GM12878 (cell line): Measurements from ENCODE around the gene TLR10. TPM values are rescaled to one million over a fixed set of nuclear protein-coding genes. Genes with fewer than 3 reads are reported as not detected.
A peak's percentile ranks its signal among the peaks of the same experiment; 100 is the strongest.

Experiments
- EP300 ChIP-seq, 2 experiments: fragments of 150-350 bp in 1 of 2; IDR thresholded peaks; 2 replicates each; pipeline ENCODE4 v1.6.1; 2011 to 2012; ENCODE audit warnings: low read depth in 2 of 2, low read length in 2 of 2, borderline replicate concordance in 1 of 2, improper control_type of control experiment in 1 of 2, inconsistent platforms in 1 of 2; ENCODE audit not compliant: control insufficient read depth in 1 of 2
- FOXM1 ChIP-seq: IDR thresholded peaks from 2 replicates; pipeline ENCODE4 v1.6.1; 2012; ENCODE audit warnings: low read depth, mild to moderate bottlenecking, inconsistent platforms, low read length, moderate library complexity
- HDAC6 ChIP-seq: fragments of 200-600 bp; sonication (generic); IDR thresholded peaks from one replicate; pipeline ENCODE4 v1.8.0; 2017; ENCODE audit warnings: antibody characterized with exemption; ENCODE audit not compliant: unreplicated experiment
- JUND ChIP-seq: IDR thresholded peaks from 2 replicates; pipeline ENCODE4 v1.6.1; 2012; ENCODE audit warnings: low read depth, mild to moderate bottlenecking, low read length, improper control_type of control experiment, moderate library complexity
- KLF5 ChIP-seq: fragments of 450-650 bp; IDR thresholded peaks from 2 replicates; pipeline ENCODE4 v1.6.1; 2014; ENCODE audit warnings: mild to moderate bottlenecking; ENCODE audit not compliant: partially characterized antibody
- NKRF ChIP-seq: fragments of 450-650 bp; conservative IDR thresholded peaks from 2 replicates; pipeline ENCODE4 v1.6.1; 2017; ENCODE audit warnings: mild to moderate bottlenecking, moderate library complexity
- PML ChIP-seq: IDR thresholded peaks from 2 replicates; pipeline ENCODE4 v1.6.1; 2012; ENCODE audit warnings: low read length, inconsistent platforms
- RELB ChIP-seq: fragments of 450-650 bp; IDR thresholded peaks from 2 replicates; pipeline ENCODE4 v1.6.1; 2017; ENCODE audit warnings: low read depth, mild to moderate bottlenecking, moderate library complexity
- SMC3 ChIP-seq: IDR thresholded peaks from 2 replicates; pipeline ENCODE4 v1.6.1; 2011; ENCODE audit warnings: low read length, improper control_type of control experiment, borderline replicate concordance
- SUZ12 ChIP-seq: fragments of 200-600 bp; sonication (generic); IDR thresholded peaks from one replicate; pipeline ENCODE4 v1.6.1; 2018; ENCODE audit warnings: antibody characterized with exemption, mild to moderate bottlenecking; ENCODE audit not compliant: unreplicated experiment
- ZSCAN29 ChIP-seq: fragments of 450-650 bp; IDR thresholded peaks from 2 replicates; pipeline ENCODE4 v1.6.1; 2017; ENCODE audit warnings: mild to moderate bottlenecking, moderate library complexity
- polyA plus RNA-seq, 11 experiments: library from polyadenylated mRNA; depleted of rRNA in 4 of 11; unstranded in 6 of 11; stranded (reverse) in 5 of 11; fragments of >200 nt; fragmentation: Nextera tagmentation in 4 of 11; fragmentation: Illumina TruSeq in 1 of 11; extraction: Ambion mirVana in 4 of 11; extraction: Trizol in 1 of 11; gene quantifications; 1 replicate in 1 of 11; 2 replicates in 10 of 11; pipeline versions ENCODE4 v1.2.1 to v1.2.3, GENCODE V29; 2011 to 2016; ENCODE audit warnings: inconsistent platforms in 2 of 11, missing spikeins in 2 of 11, low read depth in 1 of 11
- total RNA-seq, 4 experiments: library from RNA; depleted of rRNA in 3 of 4; stranded (reverse); fragments of >200 nt in 3 of 4; fragmentation: Illumina TruSeq in 1 of 4; extraction: Trizol in 1 of 4; gene quantifications; 2 replicates each; pipeline versions ENCODE4 v1.2.1 to v1.2.3, GENCODE V29; 2013 to 2021
- TF ChIP-seq, protein P1 (sequence below): fragments of 450-650 bp; IDR thresholded peaks from 2 replicates; pipeline ENCODE4 v1.6.1; 2017; ENCODE audit warnings: mild to moderate bottlenecking, low read depth, inconsistent platforms; ENCODE audit not compliant: poor library complexity, severe bottlenecking
- TF ChIP-seq, protein P2 (sequence below): fragments of 150-350 bp; IDR thresholded peaks from 2 replicates; pipeline ENCODE4 v1.6.1; 2016; ENCODE audit warnings: low read depth, low read length
- TF ChIP-seq, protein P3 (sequence below), 3 experiments: IDR thresholded peaks in 2 of 3; conservative IDR thresholded peaks in 1 of 3; 2 replicates each; pipeline ENCODE4 v1.5.1; 2011; ENCODE audit warnings: low read depth in 3 of 3, low read length in 3 of 3, mild to moderate bottlenecking in 3 of 3, control low read depth in 2 of 3, moderate library complexity in 2 of 3, inconsistent platforms in 1 of 3, mixed read lengths in 1 of 3; ENCODE audit not compliant: control insufficient read depth in 2 of 3, insufficient read depth in 1 of 3; ENCODE audit errors: extremely low read depth in 1 of 3
- TF ChIP-seq, protein P4 (sequence below): IDR thresholded peaks from 2 replicates; pipeline ENCODE4 v1.6.1; 2012; ENCODE audit warnings: low read length, inconsistent platforms

Gene TLR10
- total and polyA plus RNA-seq, 10 of the 15 experiments (the other 5 are each of a cell fraction or from before 2014, with no cell fraction given): 31.5 to 149 (median 64.9) TPM

- TF ChIP-seq, protein P1, sequence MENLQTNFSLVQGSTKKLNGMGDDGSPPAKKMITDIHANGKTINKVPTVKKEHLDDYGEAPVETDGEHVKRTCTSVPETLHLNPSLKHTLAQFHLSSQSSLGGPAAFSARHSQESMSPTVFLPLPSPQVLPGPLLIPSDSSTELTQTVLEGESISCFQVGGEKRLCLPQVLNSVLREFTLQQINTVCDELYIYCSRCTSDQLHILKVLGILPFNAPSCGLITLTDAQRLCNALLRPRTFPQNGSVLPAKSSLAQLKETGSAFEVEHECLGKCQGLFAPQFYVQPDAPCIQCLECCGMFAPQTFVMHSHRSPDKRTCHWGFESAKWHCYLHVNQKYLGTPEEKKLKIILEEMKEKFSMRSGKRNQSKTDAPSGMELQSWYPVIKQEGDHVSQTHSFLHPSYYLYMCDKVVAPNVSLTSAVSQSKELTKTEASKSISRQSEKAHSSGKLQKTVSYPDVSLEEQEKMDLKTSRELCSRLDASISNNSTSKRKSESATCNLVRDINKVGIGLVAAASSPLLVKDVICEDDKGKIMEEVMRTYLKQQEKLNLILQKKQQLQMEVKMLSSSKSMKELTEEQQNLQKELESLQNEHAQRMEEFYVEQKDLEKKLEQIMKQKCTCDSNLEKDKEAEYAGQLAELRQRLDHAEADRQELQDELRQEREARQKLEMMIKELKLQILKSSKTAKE: peak; percentile 72
- TF ChIP-seq FOXM1 (peak; percentile 60; the same call in 1 of the 2 replicates), ZSCAN29 (peak; percentile 95), EP300 (IDR thresholded peaks at IDR 0.05; ENCODE audit: borderline replicate concordance in 1 of 2, control insufficient read depth in 1 of 2, low read depth in 2 of 2, low read length in 2 of 2) (no peak), SUZ12 (no peak), KLF5 (no peak), JUND (no peak), SMC3 (peak; percentile 84), NKRF (no peak), HDAC6 (no peak), PML (peak; percentile 58), RELB (peak; percentile 54; the same call in 1 of the 2 replicates)
- TF ChIP-seq, protein P2, sequence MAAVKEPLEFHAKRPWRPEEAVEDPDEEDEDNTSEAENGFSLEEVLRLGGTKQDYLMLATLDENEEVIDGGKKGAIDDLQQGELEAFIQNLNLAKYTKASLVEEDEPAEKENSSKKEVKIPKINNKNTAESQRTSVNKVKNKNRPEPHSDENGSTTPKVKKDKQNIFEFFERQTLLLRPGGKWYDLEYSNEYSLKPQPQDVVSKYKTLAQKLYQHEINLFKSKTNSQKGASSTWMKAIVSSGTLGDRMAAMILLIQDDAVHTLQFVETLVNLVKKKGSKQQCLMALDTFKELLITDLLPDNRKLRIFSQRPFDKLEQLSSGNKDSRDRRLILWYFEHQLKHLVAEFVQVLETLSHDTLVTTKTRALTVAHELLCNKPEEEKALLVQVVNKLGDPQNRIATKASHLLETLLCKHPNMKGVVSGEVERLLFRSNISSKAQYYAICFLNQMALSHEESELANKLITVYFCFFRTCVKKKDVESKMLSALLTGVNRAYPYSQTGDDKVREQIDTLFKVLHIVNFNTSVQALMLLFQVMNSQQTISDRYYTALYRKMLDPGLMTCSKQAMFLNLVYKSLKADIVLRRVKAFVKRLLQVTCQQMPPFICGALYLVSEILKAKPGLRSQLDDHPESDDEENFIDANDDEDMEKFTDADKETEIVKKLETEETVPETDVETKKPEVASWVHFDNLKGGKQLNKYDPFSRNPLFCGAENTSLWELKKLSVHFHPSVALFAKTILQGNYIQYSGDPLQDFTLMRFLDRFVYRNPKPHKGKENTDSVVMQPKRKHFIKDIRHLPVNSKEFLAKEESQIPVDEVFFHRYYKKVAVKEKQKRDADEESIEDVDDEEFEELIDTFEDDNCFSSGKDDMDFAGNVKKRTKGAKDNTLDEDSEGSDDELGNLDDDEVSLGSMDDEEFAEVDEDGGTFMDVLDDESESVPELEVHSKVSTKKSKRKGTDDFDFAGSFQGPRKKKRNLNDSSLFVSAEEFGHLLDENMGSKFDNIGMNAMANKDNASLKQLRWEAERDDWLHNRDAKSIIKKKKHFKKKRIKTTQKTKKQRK: no peak
- TF ChIP-seq, protein P3, sequence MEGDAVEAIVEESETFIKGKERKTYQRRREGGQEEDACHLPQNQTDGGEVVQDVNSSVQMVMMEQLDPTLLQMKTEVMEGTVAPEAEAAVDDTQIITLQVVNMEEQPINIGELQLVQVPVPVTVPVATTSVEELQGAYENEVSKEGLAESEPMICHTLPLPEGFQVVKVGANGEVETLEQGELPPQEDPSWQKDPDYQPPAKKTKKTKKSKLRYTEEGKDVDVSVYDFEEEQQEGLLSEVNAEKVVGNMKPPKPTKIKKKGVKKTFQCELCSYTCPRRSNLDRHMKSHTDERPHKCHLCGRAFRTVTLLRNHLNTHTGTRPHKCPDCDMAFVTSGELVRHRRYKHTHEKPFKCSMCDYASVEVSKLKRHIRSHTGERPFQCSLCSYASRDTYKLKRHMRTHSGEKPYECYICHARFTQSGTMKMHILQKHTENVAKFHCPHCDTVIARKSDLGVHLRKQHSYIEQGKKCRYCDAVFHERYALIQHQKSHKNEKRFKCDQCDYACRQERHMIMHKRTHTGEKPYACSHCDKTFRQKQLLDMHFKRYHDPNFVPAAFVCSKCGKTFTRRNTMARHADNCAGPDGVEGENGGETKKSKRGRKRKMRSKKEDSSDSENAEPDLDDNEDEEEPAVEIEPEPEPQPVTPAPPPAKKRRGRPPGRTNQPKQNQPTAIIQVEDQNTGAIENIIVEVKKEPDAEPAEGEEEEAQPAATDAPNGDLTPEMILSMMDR (IDR thresholded peaks at IDR 0.05 in 2 of 3, conservative IDR thresholded peaks at IDR 0.05 in 1 of 3; ENCODE audit: control insufficient read depth in 2 of 3, extremely low read depth in 1 of 3, insufficient read depth in 1 of 3, low read depth in 3 of 3, low read length in 3 of 3): peak; percentile 60 to 68 (median 63)
- TF ChIP-seq, protein P4, sequence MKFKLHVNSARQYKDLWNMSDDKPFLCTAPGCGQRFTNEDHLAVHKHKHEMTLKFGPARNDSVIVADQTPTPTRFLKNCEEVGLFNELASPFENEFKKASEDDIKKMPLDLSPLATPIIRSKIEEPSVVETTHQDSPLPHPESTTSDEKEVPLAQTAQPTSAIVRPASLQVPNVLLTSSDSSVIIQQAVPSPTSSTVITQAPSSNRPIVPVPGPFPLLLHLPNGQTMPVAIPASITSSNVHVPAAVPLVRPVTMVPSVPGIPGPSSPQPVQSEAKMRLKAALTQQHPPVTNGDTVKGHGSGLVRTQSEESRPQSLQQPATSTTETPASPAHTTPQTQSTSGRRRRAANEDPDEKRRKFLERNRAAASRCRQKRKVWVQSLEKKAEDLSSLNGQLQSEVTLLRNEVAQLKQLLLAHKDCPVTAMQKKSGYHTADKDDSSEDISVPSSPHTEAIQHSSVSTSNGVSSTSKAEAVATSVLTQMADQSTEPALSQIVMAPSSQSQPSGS: peak; percentile 58
These were observed at the start of gene TLR10 (continued) for GRCh38 chr4:38782452-38783108.
